ENCODE data around the gene KICS2. TPM values are rescaled to one million over a fixed set of nuclear protein-coding genes. Genes with fewer than 3 reads are reported as not detected.

KICS2 gene
- total RNA-seq, 1 donor from 2014 or later = 5.4 TPM

DNA sequence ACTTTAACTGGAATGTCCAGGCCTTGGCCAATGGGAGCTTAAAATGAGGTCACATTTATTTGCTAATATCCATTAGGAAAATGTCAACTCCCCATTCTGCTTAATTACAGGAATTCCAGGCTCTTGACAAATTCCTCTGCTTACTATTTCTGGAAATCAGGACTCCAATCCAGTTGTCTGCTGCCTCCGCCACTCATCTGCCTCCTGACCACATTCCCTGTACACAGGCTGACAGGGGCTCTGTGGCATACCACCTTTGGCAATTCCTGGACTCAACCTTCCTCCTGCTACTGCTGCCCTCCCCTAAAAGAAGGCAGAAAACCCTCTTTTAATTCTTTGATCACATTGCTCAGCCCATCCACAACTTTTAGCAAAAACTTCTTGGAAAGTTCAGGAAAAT is 37.9 kb downstream of the KICS2 start:
- Histone ChIP-seq H3K36me3 (no peaks in the 10 kb centered on the region), H3K4me1 (peaks cover 13% of the 10 kb centered on the region), H3K4me3 (no peak overlapping the region), H3K27ac (no peak overlapping the region), H3K9me3 (no peaks in the 10 kb centered on the region), H3K27me3 (no peaks in the 10 kb centered on the region)
- no peak for ATAC-seq
- intact Hi-C loops (cut with DNase I) = loop anchor here (10.0 kb wide), 2 partner anchors 61 to 339 kb away; partner anchors contain the start of gene SRGAP1
- no peak for TF ChIP-seq CTCF (IDR thresholded peaks at IDR 0.05)
- DNase-seq = no peak

GRCh38 chr12:64181430-64182291 is 40.4 kb downstream of the KICS2 start:
- Histone ChIP-seq H3K27me3 (no peaks in the 10 kb centered on the region), H3K4me1 (peaks cover 14% of the 10 kb centered on the region), H3K4me3 (peak overlapping the region; percentile 14), H3K9me3 (no peaks in the 10 kb centered on the region), H3K27ac (peak overlapping the region; percentile 38), H3K36me3 (no peaks in the 10 kb centered on the region)
- DNase-seq (no peak), ATAC-seq (peak; percentile 89)
- intact Hi-C loops (cut with DNase I) = loop anchor here (10.0 kb wide), 2 partner anchors 63 to 337 kb away; partner anchors contain the start of gene SRGAP1
- TF ChIP-seq CTCF (IDR thresholded peaks at IDR 0.05) = peak; percentile 72

DNA sequence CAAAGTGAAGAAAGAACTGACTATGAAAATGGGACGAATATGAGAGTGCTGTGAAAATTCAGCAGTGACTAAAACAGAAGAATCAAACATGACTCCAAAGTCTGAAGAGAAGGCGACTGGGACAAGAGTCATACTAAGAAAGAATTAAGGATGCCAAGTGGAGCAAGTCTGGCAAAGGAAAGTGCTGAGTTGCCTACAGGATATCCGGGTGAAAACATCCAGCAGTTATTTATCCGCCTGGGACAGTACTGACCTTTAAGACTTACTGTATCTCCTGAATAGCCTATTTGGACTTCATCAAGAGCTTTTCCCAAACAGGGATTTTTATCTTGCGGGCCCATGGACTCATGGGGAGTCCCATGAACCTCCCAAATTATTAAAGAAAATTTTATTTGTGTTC is 41.1 kb downstream of the KICS2 start:
- H3K9me3 ChIP-seq = no peaks in the 10 kb centered on the region
- peak overlapping the region; percentile 38 for H3K27ac ChIP-seq
- intact Hi-C loops (cut with DNase I) = loop anchor here (10.0 kb wide), 2 partner anchors 64 to 336 kb away; partner anchors contain the start of gene SRGAP1
- ATAC-seq (peak; percentile 38), DNase-seq (no peak)
- peaks cover 16% of the 10 kb centered on the region for H3K4me1 ChIP-seq
- H3K27me3 ChIP-seq = no peaks in the 10 kb centered on the region
- H3K4me3 ChIP-seq = peak overlapping the region; percentile 14
- no peak for TF ChIP-seq CTCF (IDR thresholded peaks at IDR 0.05)
- H3K36me3 ChIP-seq = no peaks in the 10 kb centered on the region

DNA sequence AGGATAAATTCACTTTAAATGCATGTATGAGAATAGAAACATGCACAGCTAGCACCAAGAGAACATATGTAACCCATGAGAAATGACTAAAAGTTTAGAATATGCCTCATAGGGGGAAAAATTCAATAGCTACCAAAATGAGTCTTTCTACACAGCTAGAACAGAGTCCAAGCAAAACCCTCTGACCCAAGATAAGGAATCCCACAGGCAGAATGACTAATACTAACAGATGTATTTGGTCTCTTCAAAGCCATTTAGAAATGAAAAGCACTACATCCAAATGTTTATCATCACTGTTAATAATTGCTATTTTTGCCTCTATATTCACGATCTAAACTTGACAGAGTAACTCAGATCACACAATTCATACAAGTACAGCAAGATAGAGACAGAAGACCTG is 44.0 kb downstream of the KICS2 start:
- no peak overlapping the region for H3K27ac ChIP-seq
- H3K9me3 ChIP-seq = no peaks in the 10 kb centered on the region
- peaks cover 16% of the 10 kb centered on the region for H3K4me1 ChIP-seq
- no peak overlapping the region for H3K4me3 ChIP-seq
- intact Hi-C loops (cut with DNase I) = no loop called here
- no peaks in the 10 kb centered on the region for H3K27me3 ChIP-seq
- no peak for TF ChIP-seq CTCF (IDR thresholded peaks at IDR 0.05)
- ATAC-seq (no peak), DNase-seq (no peak)
- H3K36me3 ChIP-seq = no peaks in the 10 kb centered on the region

- intact Hi-C loops (cut with DNase I) = no loop called here
- no peak for DNase-seq
- peaks cover 13% of the 10 kb centered on the region for H3K4me1 ChIP-seq
- H3K27ac ChIP-seq = no peak overlapping the region
- no peaks in the 10 kb centered on the region for H3K9me3 ChIP-seq
- H3K4me3 ChIP-seq = no peak overlapping the region
- no peaks in the 10 kb centered on the region for H3K36me3 ChIP-seq
- no peak for TF ChIP-seq CTCF (IDR thresholded peaks at IDR 0.05)
- no peaks in the 10 kb centered on the region for H3K27me3 ChIP-seq
- ATAC-seq = peak; percentile 13
These were observed 45.1 kb downstream of the KICS2 start for GRCh38 chr12:64177001-64177400.

Measured in upper lobe of right lung (tissue), 1 donor.